ENCODE data around the gene VMO1. TPM values are rescaled to one million over a fixed set of nuclear protein-coding genes. Genes with fewer than 3 reads are reported as not detected.

Gene VMO1
- total RNA-seq, 1 donor from 2014 or later, result 1.6 TPM

DNA sequence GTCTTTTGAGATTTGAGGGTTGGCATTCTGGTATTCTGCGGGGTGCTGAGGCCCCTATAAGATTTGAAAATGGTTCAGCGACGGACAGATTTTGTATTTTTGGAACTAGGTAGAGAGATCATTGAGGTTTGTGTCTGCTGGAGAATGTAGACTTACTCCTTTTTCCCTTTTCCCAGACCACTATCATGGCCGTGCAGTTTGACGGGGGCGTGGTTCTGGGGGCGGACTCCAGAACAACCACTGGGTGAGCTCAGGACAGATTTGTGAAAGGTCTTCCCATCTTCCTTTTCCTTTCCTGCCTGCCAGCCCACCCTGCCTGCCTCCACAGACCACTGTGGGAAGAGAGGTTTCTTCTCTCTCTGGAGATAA, 10.4 kb upstream of the VMO1 start:
- no peak for DNase-seq

DNA sequence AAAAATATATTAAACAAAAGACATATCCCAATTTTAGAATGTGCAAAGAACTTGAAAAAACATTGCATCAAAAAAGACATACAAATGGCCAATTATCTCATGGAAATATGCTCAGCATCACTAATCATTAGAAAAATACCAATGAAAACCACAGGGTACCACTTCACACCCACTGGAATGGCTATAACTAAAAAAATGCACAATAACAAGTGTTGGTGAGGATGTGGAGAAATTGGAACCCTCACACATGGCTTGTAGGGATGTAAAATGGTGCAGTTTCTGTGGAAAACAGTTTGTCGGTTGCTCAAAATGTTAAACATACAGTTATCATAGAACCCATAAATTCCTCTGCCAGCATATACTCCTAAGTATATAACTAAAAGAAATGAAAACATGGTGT, 9.0 kb upstream of the VMO1 start:
- no peak for DNase-seq

DNA sequence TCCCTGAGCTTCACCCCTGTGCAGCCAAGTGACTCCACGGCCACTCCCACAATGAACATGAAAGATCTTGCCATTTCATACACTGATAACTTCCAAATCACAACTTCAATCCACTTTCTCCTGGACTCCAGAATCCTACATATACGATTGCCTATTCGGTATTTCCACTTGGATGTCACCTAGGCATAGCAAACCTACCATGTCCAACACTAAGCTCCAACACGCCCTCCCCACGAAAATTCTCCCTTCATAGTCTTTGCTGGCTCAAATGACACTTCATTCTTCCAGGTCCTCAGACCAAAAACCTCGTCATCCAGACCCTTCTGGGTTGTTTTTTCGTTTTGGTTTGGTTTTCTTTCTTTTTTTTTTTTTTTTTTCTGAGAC, 4.5 kb upstream of the VMO1 start:
- no peak for DNase-seq

DNA sequence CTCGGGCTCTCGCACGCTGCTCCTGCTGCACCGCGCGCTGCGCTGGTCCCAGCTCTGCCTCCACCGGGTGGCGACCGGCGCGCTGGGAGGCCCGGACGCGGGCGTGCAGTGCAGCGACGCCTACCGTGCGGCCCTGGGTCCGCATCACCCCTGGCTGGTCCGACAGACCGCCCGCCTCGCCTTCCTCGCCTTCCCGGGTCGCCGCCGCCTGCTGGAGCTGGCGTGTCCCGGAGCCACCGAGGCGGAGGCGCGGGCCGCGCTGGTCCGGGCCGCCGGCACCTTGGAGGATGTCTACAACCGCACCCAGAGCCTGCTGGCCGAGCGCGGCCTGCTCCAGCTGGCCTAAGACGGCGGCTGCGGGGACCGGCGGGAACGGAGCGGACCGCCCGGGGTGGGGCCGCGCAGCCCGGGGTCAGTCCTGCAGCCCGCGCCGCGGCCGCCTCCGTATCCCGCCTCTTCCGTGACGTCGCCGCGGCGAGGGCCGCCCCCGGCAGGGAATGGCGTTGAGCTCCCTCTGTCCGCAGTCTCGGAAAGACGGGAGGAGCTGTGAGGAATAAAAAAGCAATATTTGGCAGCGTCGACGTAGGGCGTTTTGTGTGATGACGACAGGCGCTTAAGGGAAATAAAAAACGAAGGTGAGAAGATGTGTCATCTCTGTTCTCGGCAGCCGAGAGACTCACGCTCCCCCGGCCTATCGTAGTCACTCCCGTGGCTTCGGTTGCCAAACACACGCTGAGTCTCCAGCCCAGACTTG, 4.0 kb upstream of the VMO1 start:
- peak; percentile 80 for DNase-seq

DNA sequence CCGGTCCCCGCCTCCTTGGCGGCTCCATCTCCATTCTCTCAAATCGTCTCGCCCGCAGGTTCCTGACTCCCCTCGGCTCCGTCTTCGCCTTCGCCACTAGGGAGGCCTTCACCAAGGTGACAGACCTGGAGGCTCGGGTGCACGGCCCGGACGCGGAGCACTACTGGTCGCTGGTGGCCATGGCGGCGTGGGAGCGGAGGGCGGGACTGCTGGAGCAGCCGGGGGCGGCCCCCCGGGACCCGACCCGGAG, 3.5 kb upstream of the VMO1 start:
- DNase-seq, result no peak

DNA sequence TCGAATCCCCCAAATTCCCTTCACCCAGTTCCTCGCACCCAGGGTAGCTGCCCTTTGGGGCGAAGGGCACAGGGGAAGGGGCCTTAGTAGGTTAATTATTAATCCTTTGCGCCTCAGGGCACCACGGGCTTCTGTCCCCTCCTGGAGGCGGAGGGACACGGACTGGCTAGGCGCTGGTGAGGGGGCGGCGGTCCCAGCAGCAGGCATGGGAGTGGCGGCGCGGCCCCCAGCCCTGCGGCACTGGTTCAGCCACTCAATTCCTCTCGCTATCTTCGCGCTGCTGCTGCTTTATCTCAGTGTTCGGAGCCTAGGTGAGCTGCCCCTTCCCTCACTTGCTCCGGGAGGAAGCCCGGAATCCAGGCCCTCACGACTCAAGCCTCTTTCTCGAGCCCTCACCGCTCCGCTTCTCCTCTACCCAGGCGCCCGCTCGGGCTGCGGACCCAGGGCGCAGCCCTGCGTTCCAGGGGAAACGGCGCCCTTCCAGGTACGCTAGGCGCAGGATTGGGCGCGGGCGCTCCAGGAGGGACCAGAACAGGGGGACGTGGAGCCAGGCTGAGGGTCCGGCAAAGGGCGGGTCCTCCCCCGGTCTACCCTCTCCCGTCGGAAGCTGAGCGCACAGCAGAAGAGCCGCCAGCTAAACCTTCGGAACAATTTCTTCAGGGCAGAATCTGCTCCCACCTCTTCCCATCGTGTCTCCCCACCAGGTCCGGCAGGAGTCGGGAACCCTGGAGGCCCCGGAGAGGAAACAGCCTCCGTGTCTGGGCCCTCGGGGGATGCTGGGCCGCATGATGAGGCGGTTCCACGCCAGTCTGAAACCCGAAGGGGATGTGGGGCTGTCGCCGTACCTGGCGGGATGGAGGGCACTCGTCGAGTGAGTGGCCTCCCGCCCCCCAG, 2.9 kb upstream of the VMO1 start, which contains the start of gene GLTPD2:
Gene GLTPD2, plus strand, starts transcription at position 158 of the 894 bp plus-strand sequence. Its CDS starts 48 bp downstream, at position 206.
- no peak for DNase-seq

DNA sequence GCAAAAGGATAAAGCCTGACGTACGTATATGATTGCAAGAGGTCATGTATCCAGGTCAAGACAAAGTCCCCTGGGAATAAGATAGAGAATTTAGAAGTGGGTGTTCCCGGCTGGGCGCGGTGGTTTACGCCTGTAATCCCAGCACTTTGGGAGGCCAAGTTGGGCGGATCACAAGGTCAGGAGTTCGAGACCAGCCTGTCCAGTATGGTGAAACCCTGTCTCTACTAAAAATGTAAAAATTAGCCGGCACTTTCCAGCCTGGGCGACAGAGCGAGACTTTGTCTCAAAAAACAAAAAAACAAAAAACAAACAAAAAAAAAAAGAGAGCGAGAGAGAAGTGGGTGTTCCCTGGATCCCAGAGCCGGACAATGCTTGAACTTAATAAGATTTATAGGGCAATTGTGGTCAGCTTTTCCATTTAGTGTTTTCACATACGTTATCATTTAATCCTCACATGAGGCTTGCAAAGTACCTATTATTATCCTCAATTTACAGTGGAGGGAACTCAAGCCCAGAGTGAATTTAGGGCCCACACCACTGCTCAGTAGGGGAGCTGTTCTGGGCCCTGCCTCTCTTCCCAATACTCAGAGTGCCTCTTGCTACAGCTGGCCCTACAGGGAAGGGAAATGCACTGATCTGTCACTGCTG, 2.1 kb upstream of the VMO1 start:
- no peak for DNase-seq

DNA sequence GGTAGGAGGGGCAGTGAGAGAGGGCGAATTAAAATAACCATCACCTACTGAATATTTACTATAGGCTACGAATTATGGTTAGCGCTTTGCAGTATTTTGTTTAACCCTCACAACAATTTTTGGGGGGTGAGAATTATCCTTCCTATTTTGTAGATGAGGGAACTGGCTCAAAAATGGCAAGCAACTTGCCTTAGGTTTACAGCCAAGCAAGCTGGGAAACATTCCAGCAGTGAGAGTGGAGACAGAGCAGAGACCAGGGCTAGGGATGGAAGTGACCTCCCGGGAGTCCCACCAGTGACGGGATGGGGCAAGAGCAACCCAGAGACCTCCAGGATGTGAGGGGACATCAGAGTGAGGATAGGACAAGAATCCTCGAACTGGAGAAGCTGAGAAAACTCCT, 352 bp upstream of the VMO1 start:
- no peak for DNase-seq

DNA sequence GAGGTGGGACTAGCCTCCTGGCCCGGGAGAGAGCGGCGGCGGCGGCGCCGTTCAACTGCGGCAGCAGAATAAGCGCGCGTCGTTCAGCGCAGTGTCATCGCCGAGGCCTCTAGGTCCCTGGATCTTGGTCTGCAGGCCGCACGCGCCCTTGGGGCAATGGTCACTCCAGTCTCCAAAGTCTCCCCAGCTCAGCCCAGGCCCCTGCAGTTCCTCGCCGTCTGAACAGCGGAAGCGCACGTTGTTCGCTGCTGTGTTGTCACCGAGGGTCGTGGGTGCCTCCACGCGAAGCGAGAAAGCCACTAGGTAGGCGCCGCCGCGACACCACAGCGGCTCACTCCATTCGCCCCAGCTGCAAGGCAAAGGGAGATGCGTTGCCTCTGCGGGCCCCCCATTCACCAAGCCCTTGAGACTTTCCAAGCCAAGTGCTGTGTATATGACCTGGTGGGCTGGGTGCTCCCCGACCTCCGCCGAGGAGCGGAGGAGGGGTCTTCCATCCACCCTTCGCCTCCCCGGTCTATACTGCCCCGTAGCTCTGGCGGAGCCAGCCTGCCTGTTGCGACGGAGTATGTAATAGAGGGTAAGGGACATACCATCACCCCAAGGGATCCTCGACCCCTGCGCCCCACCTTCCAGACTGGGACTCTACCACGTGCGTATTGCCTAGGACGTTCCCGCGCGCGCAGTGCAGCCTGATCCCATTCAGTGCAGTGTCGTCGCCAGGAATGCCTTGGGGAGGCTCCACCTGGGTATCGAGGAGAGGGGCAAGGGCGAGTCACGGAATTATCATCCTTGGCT, 656 bp downstream of the VMO1 start:
- no peak for DNase-seq

DNA sequence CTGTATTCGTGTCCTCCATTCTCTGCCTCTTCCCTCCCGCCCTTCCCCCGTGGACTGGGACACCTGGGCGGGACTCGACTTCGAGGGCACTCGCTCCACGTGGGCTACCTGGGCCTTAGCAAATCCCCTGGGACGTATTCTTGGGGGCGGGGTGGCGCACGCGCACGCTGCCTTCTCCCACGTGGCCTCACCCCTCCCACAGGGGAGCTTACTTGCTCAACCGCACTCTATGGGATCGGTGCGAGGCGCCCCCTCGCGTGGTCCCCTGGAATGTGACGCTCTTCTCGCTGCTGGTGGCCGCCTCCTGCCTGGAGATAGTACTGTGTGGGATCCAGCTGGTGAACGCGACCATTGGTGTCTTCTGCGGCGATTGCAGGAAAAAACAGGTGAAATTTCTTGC, 3.5 kb downstream of the VMO1 start:
- DNase-seq, result no peak

DNA sequence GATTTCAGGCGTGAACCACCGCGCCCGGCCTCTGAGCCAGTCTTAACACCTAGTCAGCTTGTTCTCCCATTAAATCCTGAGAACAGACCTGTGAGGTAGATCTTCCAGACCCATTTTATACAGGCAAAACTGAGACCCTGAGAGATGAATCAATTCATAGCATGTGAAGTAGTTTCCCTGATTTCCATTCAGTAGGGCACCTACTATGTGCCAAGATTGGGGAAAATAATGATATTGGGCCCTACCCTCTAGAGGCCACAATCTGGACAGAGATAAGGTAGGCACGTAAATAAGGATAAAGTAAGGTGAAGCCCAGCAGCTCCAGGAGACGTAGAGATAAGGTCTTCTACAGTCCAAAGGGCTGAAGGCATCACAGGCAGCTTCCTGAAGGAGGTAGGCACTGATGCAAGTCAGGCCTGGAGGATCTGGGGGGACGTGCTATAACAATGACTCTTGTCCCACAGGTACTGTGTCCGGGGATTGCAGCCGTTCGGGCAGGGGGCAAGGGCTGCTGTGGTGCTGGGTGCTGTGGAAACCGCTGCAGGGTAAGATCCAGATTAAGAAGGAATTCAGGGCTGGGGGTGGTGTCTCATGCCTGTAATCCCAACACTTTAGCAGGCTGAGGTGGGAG, 5.7 kb downstream of the VMO1 start:
- DNase-seq, result no peak

DNA sequence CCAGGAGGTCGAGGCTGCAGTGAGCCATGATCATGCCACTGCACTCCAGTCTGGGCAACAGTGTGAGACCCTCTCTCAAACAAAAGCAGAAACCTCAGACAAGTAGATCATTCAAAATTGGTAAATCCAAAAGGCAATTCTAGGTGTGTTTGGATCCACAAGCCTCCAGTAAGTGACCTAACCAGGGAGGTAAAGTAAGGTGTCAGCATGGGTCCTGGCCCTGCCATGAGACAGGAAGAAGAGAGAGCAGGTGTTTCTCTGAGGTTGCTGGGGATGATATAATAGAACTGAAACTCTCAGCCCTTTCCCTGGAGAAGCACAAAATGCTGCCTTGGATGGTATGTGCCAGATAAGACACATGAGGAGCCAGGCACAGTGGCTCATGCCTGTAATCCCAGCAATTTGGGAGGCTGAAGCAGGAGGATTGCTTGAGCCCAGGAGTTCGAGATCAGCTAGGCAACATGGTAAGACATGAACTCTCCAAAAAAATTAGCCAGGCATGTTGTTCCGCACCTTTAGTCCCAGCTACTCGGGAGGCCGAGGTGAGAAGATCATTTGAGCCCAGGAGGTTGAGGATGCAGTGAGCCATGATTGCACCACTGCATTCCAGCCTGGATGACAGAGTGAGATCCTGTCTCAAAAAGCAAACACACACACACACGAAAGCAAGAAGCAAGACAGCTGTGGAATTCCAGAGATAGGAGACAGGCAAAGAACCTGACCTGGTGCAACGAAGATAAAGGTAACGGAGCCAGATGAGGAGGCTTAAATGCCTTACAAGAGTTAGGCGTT, 8.0 kb downstream of the VMO1 start:
- no peak for DNase-seq

DNA sequence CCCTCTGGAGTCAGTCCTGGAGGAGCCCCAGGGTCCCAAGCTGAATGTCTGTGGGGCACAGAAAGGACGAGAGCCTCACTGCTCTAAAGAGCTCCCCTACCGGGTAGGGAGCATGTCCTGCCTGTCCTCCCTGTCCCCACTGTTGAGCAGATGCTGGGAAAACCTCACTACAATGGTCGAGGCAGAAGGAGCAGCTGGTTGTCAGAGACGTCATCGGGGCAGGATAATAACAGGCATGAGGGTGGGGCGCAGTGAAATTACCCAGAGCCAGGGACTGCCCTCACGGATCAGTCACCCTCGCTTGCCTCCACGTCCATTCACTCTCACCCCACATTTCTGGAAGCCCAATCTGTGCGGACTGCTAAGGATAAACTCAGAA, 13.9 kb downstream of the VMO1 start:
- no peak for DNase-seq

DNA sequence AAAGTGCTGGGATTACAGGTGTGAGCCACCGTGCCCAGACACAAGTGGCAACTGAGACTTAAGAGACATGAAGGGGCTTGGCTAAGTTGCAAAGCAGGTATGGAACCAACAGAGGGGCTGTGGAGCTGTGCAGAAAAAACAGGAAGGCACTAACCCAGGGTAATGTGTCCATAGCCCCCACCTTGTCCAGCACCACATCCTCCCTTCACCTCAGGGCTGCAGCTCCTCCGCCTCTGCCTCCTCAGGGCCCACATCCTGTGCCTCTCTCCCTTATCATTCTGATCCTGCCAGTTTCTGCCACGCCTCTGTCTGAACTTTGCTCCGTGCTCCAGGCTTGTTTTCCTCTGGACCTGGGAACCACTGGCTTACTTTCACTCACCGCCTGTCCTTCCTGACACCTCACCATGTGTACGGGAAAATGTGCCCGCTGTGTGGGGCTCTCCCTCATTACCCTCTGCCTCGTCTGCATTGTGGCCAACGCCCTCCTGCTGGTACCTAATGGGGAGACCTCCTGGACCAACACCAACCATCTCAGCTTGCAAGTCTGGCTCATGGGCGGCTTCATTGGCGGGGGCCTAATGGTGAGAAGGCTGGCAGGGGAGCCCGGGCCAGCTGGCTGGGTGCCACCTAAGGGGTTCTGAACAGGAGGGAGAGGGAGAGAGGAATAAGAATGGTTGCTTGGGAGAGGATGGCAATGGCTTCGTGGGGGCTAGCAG, 14.5 kb downstream of the VMO1 start, which contains the start of gene TM4SF5:
Gene TM4SF5, plus strand, starts transcription at position 368 of the 716 bp plus-strand sequence. Its CDS starts 37 bp downstream, at position 405.
- DNase-seq, result no peak

DNA sequence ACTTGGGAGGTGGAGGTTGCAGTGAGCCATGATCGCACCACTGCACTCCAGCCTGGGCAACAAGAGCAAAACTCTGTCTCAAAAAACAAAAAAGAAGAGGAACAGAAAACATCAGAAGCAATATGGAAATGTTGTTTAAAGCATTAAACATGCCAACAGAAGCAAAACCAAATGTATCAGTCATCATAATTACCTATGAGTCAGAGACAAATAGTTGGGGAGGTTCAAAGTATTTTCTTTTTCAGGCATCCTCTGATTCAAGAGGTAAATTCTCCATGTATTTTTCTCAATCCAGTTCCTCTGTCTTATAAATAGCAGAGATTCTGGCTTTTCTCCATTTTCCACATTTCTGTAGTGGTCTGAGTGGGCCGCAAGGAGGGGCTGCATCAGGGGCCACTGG, 16.5 kb downstream of the VMO1 start:
- no peak for DNase-seq

DNA sequence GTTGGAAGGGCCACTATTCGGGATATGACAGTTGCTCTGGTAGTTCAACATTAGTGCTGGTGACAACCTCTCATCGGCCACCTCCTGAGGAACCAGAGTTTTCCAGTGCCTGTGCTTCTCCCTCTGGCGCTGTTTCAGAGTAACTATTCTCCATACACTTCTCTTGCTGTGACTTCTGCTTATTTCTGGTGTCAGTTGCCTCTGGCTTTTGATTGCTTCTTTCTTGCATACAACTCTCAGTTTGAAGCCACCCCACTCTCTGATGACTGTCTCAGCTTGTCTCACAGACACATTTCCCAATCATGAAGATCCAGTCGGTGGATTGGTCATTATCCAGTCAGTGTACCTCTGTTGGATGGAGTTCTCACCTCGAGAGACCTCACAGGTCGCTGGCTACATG, 17.9 kb downstream of the VMO1 start:
- no peak for DNase-seq

DNA sequence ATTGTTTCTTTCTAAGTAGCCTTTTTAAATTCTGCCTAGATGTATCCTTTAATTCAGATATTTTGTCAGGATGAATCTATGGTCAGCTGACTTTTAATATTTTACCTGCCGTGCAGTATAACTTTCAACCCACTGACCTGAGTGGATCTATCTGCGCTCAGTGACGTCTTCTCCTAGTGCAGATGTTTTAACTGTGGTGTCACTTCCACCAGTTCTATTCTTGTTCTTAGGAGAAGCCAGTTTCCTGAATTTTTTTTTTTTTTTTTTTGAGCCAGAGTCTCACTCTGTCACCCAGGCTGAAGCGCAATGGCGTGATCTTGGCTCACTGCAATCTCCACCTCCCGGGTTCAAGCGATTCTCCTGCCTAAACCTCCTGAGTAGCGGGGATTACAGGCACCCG, 19.4 kb downstream of the VMO1 start:
- DNase-seq, result no peak

DNA sequence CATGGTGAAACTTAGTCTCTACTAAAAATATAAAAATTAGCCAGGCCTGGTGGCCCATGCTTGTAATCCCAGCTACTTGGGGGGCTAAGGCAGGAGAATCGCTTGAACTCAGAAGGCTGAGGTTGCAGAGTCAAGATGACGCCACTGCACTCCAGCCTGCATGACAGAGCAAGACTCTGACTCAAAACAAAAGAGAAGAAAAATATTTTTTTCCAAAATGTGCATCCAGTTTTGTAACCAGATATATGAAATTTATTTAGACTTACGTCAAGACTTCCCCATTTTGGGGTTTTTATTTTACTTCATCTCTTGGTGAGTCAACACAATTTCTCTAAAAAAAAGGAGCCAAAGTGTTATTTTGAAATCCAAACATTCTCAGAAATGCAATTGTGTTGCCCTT, 20.0 kb downstream of the VMO1 start:
- DNase-seq, result no peak

DNA sequence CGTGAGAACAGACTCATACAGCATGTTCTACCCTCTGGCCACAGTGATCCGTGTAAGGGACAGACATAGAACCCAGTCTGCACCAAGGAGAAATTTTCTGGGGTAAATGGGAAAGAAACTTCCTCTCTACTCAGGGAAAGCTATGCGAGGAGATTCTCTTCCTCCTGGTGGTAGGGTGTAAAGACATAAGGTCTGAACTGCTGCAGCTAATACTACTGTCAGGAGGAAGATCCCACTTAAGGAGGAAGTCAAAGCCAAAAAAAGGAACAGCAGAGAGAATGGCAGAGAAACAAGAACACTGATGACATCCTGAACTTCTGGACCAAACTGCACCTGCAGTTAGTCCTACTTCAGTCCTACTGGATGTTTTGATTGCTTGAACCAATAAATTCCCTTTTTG, 21.6 kb downstream of the VMO1 start:
- DNase-seq, result no peak

DNA sequence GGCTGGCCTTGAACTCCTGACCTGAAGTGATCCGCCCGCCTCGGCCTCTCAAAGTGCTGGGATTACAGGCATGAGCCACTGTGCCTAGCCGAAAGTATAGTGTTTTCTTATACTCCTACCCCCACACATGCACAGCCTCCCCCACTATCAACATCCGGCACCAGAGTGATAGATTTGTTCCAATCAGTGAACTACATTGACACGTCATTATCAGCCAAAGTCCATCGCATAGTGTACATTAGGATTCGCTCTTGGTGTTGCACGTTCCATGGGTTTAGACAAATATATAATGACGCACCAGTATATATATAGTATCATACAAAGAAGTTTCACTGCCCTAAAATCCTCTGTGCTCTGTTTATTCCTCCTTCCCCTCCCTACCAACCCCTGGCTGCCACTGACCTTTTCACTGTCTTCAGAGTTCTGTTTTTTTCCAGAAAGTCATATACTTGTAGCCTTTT, 26.4 kb downstream of the VMO1 start:
- no peak for DNase-seq
